Testis (tissue), 2 donors: ENCODE measurements around the gene ANTXRL.

Experiments used
- POLR2A ChIP-seq: fragments of 450-650 bp; IDR thresholded peaks from one replicate; pipeline ENCODE4 v1.6.1; 2017; ENCODE audit warnings: antibody characterized with exemption, mild to moderate bottlenecking, moderate library complexity
- TF ChIP-seq, protein P1 (sequence below), 3 experiments: fragments of 450-650 bp in 2 of 3; fragments of 200-600 bp in 1 of 3; sonication (generic) in 1 of 3; IDR thresholded peaks; one replicate each; pipeline ENCODE4 v1.5.1; 2016 to 2019; ENCODE audit warnings: antibody characterized with exemption in 3 of 3, mild to moderate bottlenecking in 2 of 3, moderate library complexity in 1 of 3

DNA sequence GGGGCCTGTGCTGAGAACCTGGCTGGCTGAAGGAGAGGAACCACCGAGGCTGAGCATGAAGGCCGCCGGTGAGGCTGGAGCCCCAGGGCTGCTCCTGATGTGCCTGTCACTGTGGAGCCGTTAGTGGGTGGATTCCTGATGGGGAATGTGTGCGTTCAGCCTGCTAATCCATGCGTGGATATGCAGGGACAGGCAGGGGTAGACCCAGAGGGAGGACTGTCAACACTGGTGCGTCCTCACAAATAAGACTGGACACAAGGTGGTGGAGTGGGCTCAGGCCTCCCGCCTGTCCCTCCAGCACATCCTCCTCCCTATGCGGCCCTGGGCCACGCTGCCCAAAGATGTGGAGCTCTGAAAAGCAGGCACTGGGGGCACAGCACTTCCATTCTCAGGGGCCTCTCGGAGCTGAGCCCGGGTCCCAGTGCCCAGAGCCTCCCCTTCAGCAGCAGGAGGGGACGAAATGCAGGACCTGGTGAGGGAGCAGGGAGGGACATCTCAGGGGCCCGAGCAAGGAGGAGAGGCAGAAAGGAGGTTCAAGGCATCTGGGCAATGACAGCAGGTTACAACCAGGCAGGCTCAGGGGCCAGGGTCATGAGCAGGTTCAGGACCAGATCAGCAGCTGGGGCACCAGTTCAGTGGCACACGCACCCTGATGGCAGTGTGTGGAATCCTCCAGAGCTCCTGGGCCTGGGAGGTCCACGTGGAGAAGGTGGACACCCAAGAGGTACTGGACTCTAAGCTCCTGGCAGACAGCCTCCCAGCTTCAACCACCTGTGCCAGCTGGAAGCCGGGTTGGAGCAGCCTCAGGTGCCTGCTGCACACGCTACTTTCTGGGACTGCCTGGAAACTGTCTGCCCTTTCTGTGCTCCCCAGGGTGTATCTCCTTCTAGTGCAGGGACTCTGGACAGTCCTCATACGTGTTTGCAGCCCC is 33.5 kb upstream of the ANTXRL start:
- TF ChIP-seq POLR2A: no peak
- TF ChIP-seq, protein P1, sequence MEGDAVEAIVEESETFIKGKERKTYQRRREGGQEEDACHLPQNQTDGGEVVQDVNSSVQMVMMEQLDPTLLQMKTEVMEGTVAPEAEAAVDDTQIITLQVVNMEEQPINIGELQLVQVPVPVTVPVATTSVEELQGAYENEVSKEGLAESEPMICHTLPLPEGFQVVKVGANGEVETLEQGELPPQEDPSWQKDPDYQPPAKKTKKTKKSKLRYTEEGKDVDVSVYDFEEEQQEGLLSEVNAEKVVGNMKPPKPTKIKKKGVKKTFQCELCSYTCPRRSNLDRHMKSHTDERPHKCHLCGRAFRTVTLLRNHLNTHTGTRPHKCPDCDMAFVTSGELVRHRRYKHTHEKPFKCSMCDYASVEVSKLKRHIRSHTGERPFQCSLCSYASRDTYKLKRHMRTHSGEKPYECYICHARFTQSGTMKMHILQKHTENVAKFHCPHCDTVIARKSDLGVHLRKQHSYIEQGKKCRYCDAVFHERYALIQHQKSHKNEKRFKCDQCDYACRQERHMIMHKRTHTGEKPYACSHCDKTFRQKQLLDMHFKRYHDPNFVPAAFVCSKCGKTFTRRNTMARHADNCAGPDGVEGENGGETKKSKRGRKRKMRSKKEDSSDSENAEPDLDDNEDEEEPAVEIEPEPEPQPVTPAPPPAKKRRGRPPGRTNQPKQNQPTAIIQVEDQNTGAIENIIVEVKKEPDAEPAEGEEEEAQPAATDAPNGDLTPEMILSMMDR (IDR thresholded peaks at IDR 0.05): no peak
